Lower leg skin (tissue), 4 donors: ENCODE results near the gene KSR2. TPM values are rescaled to one million over a fixed set of nuclear protein-coding genes. Genes with fewer than 3 reads are reported as not detected.

ENCODE experiments used
- DNase-seq, 2 donors: peaks; one replicate each; pipeline ENCODE4 v3.0.0-alpha.2; 2019; ENCODE audit warnings: low spot score in 2 of 2
- H3K4me3 ChIP-seq: fragments of 200-600 bp; sonication (generic); 2 replicates; pipeline ENCODE4 v1.5.1; 2017; ENCODE audit warnings: mild to moderate bottlenecking, low read depth; ENCODE audit not compliant: poor library complexity, severe bottlenecking
- CTCF ChIP-seq, 3 donors: fragments of 450-650 bp; IDR thresholded peaks; one replicate each; pipeline ENCODE4 v1.5.1; 2016; ENCODE audit warnings: antibody characterized with exemption in 3 of 3, mild to moderate bottlenecking in 3 of 3, moderate library complexity in 2 of 3
- POLR2A ChIP-seq, 2 donors: fragments of 450-650 bp; IDR thresholded peaks; one replicate each; pipeline ENCODE4 v1.6.1; 2016 to 2017; ENCODE audit warnings: antibody characterized with exemption in 2 of 2, mild to moderate bottlenecking in 1 of 2, moderate library complexity in 1 of 2
- WGBS, 2 donors: methylation state at CpG; one replicate each; pipeline ENCODE4 v1.1.5; 2018; 5-methylcytosine and 5-hydroxymethylcytosine counted together
- intact Hi-C: fragments of 100-400 bp; cut with DNase I; formaldehyde crosslinking; loops from one replicate; pipeline ENCODE4 v1.15.0; 2023; ENCODE audit warnings: low total_unique reads
- total RNA-seq, 4 donors: library from RNA; depleted of rRNA; stranded (reverse); fragments of >200 nt; gene quantifications; one replicate each; pipeline ENCODE4 v1.1.0, GENCODE V29; 2016

KSR2 gene
- total RNA-seq, 4 donors from 2014 or later = 0.17 to 0.84 (median 0.35) TPM

- H3K4me3 ChIP-seq = no peak overlapping the region
- 94 to 96% methylated on average over 2 of the region's 2 CpGs for WGBS, 2 donors
- intact Hi-C loops = no loop called here
- TF ChIP-seq POLR2A (IDR thresholded peaks at IDR 0.05) (no peak), CTCF (IDR thresholded peaks at IDR 0.05) (no peak)
- no peak for DNase-seq
Measured at GRCh38 chr12:117440384-117440783, 528.4 kb downstream of the KSR2 start.

GRCh38 chr12:117439531-117440001 is 529.2 kb downstream of the KSR2 start:
- TF ChIP-seq CTCF (IDR thresholded peaks at IDR 0.05) (no peak), POLR2A (IDR thresholded peaks at IDR 0.05) (no peak)
- intact Hi-C loops = no loop called here
- WGBS, 2 donors = 49 to 75% methylated on average over 7 to 13 of the region's 13 CpGs
- DNase-seq = no peak
- no peak overlapping the region for H3K4me3 ChIP-seq

GRCh38 chr12:117438809-117439208 is 530.0 kb downstream of the KSR2 start:
- no peak overlapping the region for H3K4me3 ChIP-seq
- TF ChIP-seq POLR2A (IDR thresholded peaks at IDR 0.05) = no peak
- TF ChIP-seq CTCF (IDR thresholded peaks at IDR 0.05) = no peak
- 79 to 90% methylated on average over 6 of the region's 6 CpGs for WGBS, 2 donors
- intact Hi-C loops = no loop called here
- no peak for DNase-seq

GRCh38 chr12:117437516-117438255 is 531.1 kb downstream of the KSR2 start:
- 76 to 79% methylated on average over 11 of the region's 11 CpGs for WGBS, 2 donors

GRCh38 chr12:117433878-117434277 is 534.9 kb downstream of the KSR2 start:
- WGBS, 2 donors = 90 to 92% methylated on average over 3 of the region's 3 CpGs
- TF ChIP-seq CTCF (IDR thresholded peaks at IDR 0.05) (no peak), POLR2A (IDR thresholded peaks at IDR 0.05) (no peak)
- no peak for DNase-seq
- no peak overlapping the region for H3K4me3 ChIP-seq
- intact Hi-C loops = no loop called here

More at GRCh38 chr12:117437516-117438255, 531.1 kb downstream of the KSR2 start:
- intact Hi-C loops = no loop called here
- DNase-seq = no peak
- no peak for TF ChIP-seq POLR2A (IDR thresholded peaks at IDR 0.05)
- TF ChIP-seq CTCF (IDR thresholded peaks at IDR 0.05) = no peak
- no peak overlapping the region for H3K4me3 ChIP-seq
